IPS-18a (cell line): ENCODE data around the gene RIPK3.

Experiments used
- H3K27ac ChIP-seq: one replicate; pipeline ENCODE4 v1.5.1; 2013; ENCODE audit warnings: low read length
- H3K27me3 ChIP-seq: one replicate; pipeline ENCODE4 v1.6.1; 2013; ENCODE audit warnings: mild to moderate bottlenecking, low read length; ENCODE audit not compliant: control insufficient read depth, insufficient read depth
- H3K36me3 ChIP-seq: one replicate; pipeline ENCODE4 v1.6.1; 2013; ENCODE audit warnings: low read depth, low read length; ENCODE audit not compliant: control insufficient read depth
- H3K4me1 ChIP-seq: one replicate; pipeline ENCODE4 v1.6.1; 2013; ENCODE audit warnings: low read depth, low read length; ENCODE audit not compliant: control insufficient read depth
- H3K4me3 ChIP-seq: one replicate; pipeline ENCODE4 v1.5.1; 2013; ENCODE audit warnings: low read length
- H3K9ac ChIP-seq: one replicate; pipeline ENCODE4 v1.6.1; 2013; ENCODE audit warnings: mild to moderate bottlenecking, low read length, moderate library complexity
- H3K9me3 ChIP-seq: one replicate; pipeline ENCODE4 v1.6.1; 2013; ENCODE audit warnings: low read depth, low read length; ENCODE audit not compliant: control insufficient read depth

The RIPK3 gene

DNA sequence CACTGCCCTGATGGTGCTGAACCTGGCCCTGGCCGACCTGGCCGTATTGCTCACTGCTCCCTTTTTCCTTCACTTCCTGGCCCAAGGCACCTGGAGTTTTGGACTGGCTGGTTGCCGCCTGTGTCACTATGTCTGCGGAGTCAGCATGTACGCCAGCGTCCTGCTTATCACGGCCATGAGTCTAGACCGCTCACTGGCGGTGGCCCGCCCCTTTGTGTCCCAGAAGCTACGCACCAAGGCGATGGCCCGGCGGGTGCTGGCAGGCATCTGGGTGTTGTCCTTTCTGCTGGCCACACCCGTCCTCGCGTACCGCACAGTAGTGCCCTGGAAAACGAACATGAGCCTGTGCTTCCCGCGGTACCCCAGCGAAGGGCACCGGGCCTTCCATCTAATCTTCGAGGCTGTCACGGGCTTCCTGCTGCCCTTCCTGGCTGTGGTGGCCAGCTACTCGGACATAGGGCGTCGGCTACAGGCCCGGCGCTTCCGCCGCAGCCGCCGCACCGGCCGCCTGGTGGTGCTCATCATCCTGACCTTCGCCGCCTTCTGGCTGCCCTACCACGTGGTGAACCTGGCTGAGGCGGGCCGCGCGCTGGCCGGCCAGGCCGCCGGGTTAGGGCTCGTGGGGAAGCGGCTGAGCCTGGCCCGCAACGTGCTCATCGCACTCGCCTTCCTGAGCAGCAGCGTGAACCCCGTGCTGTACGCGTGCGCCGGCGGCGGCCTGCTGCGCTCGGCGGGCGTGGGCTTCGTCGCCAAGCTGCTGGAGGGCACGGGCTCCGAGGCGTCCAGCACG, 23.8 kb downstream of the RIPK3 start:
- Histone ChIP-seq H3K36me3 (peaks cover 3% of the 10 kb centered on the region), H3K9me3 (no peaks in the 10 kb centered on the region), H3K9ac (no peak overlapping the region), H3K27me3 (peaks cover 35% of the 10 kb centered on the region), H3K4me3 (no peak overlapping the region), H3K4me1 (no peaks in the 10 kb centered on the region), H3K27ac (no peak overlapping the region)

DNA sequence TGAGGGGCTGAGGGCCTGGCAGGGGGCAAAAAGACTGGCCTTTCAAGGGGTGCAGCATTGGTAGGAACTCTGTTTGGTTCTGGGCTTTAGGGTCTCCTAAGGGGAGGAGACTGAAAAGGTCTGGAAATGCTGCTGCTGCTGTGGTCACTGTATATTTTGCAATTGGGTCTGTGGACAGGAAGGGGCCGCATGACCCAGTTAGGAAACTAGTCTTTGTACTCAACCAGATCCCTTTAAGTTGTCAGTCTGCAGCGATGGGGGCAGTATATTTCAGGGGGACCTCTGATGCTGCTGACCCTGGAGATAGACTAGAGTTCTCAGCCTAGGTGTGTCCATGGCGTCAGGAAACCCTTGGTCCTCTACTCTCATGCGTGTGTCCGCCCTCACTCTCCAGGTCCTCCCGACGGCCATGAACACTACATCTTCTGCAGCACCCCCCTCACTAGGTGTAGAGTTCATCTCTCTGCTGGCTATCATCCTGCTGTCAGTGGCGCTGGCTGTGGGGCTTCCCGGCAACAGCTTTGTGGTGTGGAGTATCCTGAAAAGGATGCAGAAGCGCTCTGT, 24.5 kb downstream of the RIPK3 start:
- no peak overlapping the region for H3K4me3 ChIP-seq
- no peaks in the 10 kb centered on the region for H3K4me1 ChIP-seq
- peaks cover 3% of the 10 kb centered on the region for H3K36me3 ChIP-seq
- peaks cover 34% of the 10 kb centered on the region for H3K27me3 ChIP-seq
- H3K9ac ChIP-seq: no peak overlapping the region
- no peaks in the 10 kb centered on the region for H3K9me3 ChIP-seq
- no peak overlapping the region for H3K27ac ChIP-seq

DNA sequence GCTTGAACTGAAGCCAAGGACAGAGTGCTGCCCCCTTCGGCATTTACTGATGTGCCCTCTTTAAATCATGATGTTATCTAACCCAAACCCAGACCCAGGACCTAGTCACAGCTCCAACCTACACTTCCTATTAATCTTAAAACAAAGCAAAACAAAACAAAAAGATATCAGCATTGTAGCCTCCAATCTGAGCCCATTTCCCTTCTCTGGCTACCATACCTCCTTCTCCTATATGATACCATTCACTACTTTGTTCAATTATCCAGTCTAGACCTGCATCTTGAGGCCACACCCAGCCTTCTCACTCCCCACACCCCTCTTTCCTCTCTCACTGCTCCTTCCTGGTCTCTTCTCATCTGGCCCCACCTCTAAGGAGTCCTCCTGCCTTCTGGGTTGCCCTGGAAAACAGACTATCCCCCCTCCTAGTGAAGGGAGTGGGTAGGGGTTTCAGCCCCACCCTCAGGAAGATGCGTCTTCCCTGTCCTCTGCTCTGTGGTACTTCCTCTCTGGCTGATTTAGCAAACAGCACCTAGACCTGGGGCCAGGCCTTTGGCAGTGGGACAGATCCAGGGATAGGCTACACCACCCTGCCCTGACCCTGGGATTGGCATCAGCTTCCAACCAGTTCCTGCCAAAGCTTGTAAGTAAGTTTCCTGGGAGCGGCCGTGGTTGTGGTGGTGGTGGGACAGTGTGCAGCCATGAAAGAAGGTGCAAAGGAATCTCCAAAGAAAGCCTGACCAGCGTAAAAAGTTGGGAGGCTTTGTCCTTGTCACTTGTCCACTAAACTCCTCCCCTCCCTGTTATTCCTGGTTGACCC, 25.2 kb downstream of the RIPK3 start:
- H3K27me3 ChIP-seq: peaks cover 26% of the 10 kb centered on the region
- H3K36me3 ChIP-seq: peaks cover 3% of the 10 kb centered on the region
- no peak overlapping the region for H3K9ac ChIP-seq
- no peaks in the 10 kb centered on the region for H3K9me3 ChIP-seq
- H3K4me1 ChIP-seq: no peaks in the 10 kb centered on the region
- no peak overlapping the region for H3K4me3 ChIP-seq
- no peak overlapping the region for H3K27ac ChIP-seq

DNA sequence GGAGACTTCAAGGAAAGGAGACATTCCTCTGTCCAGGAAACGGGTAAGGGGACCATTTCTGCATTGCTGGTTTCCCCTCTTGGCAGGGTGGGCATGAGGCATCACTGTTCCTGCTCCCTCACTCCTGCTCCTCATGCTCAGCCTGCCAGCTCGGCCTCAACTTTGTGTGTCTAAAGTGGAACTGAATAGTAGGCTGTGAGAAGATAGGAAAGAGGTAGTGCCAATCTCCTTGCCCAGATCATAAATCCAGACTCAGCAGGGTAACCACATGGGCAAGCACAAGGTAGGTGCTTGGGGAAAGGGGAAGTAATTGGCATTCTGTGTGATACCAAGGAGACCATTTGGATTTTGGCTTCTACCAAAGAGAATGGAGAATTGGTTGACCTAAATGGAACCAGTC, 25.9 kb downstream of the RIPK3 start:
- no peak overlapping the region for H3K27ac ChIP-seq
- peaks cover 3% of the 10 kb centered on the region for H3K36me3 ChIP-seq
- no peaks in the 10 kb centered on the region for H3K4me1 ChIP-seq
- H3K9me3 ChIP-seq: no peaks in the 10 kb centered on the region
- no peak overlapping the region for H3K9ac ChIP-seq
- no peak overlapping the region for H3K4me3 ChIP-seq
- H3K27me3 ChIP-seq: peaks cover 20% of the 10 kb centered on the region

DNA sequence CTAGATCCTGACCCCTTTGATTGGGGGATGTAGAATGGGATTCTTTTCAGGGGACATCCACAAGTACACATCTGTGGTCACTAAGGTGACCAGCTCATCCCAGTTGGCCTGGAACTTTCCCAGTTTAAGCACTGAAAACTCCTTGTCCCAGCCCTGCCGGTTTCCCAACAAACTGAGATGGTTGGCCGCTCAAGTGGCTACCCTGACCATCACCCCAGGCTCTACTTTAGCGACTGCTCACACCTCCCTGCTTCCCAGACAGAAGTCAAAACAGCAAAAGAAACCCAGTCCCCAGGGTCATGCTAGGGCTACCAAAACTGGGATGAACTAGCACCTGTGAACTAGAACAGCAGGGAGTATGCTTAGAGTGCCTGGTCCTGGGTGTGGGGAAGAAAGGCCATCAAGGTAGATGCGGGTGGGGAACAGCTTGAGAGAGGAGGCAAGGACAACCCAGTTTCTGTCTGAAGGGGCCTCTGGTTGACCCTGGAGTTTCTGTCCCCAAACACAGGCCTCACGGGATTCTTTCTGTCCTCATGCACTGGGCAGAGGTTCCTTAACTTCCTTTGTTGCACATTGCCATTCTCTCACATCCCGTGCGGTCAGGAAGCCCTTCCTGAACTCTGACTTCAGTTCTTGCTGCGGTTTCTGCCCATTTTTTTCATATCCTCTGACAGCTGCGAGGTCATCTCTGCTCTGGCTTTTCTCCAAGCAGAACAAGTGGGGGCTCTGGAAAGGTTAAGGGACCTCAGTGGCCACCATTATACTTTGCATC, 26.9 kb downstream of the RIPK3 start:
- no peak overlapping the region for H3K9ac ChIP-seq
- no peak overlapping the region for H3K4me3 ChIP-seq
- no peaks in the 10 kb centered on the region for H3K4me1 ChIP-seq
- H3K27ac ChIP-seq: no peak overlapping the region
- H3K9me3 ChIP-seq: no peaks in the 10 kb centered on the region
- H3K36me3 ChIP-seq: peaks cover 3% of the 10 kb centered on the region
- H3K27me3 ChIP-seq: peaks cover 12% of the 10 kb centered on the region

DNA sequence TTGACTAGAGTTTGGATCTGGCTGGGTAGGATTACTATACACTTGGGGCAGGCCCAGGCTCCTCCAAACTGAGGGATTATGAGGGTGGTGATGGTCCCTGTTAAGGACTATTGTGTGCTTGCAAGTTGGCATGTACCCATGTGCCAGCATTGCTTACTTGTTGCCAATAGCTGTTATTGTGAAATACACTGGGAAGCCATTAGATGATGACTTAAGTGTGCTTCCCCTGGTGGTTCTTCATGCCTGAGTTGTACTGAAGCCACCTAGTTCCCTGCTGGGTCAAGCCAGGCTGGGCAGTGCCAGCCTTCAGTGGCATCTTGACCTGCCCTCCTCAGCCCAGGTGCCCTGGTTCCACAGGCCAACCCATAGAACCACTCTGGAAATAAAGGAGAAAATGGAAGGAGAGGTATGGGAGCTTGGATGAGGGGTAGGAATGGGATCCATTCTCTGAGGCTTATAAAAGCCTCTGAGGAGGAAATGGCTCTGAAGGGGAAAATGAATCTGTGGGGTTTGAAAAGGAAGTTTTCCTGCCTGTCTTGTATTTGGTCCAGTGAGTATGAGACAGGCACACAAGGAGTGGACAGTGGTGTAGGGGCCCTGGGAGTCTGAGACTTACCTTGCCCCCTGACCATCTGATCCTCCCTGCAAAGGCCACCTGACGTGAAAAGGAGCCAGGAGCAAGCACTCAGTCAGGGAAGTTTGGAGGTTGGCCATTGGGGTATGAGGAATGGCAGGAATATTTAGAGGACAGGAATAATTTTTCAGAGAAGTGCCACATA, 27.8 kb downstream of the RIPK3 start:
- Histone ChIP-seq H3K36me3 (peaks cover 4% of the 10 kb centered on the region), H3K9me3 (no peaks in the 10 kb centered on the region), H3K27ac (no peak overlapping the region), H3K4me3 (no peak overlapping the region), H3K27me3 (peaks cover 3% of the 10 kb centered on the region), H3K4me1 (no peaks in the 10 kb centered on the region), H3K9ac (no peak overlapping the region)

DNA sequence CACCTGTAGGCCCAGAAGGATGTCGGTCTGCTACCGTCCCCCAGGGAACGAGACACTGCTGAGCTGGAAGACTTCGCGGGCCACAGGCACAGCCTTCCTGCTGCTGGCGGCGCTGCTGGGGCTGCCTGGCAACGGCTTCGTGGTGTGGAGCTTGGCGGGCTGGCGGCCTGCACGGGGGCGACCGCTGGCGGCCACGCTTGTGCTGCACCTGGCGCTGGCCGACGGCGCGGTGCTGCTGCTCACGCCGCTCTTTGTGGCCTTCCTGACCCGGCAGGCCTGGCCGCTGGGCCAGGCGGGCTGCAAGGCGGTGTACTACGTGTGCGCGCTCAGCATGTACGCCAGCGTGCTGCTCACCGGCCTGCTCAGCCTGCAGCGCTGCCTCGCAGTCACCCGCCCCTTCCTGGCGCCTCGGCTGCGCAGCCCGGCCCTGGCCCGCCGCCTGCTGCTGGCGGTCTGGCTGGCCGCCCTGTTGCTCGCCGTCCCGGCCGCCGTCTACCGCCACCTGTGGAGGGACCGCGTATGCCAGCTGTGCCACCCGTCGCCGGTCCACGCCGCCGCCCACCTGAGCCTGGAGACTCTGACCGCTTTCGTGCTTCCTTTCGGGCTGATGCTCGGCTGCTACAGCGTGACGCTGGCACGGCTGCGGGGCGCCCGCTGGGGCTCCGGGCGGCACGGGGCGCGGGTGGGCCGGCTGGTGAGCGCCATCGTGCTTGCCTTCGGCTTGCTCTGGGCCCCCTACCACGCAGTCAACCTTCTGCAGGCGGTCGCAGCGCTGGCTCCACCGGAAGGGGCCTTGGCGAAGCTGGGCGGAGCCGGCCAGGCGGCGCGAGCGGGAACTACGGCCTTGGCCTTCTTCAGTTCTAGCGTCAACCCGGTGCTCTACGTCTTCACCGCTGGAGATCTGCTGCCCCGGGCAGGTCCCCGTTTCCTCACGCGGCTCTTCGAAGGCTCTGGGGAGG, 28.9 kb downstream of the RIPK3 start, which contains the start of gene LTB4R:
TSS of gene LTB4R (plus strand) at position 857 of the 959 bp plus-strand sequence. CDS start 4,150 bp downstream, outside the sequence.
- Histone ChIP-seq H3K9me3 (no peaks in the 10 kb centered on the region), H3K27ac (no peak within 1 kb of the TSS), H3K36me3 (peaks cover 15% of the 10 kb centered on the region), H3K27me3 (no peaks in the 10 kb centered on the region), H3K4me3 (no peak within 1 kb of the TSS), H3K4me1 (no peaks in the 10 kb centered on the region), H3K9ac (no peak within 1 kb of the TSS)

DNA sequence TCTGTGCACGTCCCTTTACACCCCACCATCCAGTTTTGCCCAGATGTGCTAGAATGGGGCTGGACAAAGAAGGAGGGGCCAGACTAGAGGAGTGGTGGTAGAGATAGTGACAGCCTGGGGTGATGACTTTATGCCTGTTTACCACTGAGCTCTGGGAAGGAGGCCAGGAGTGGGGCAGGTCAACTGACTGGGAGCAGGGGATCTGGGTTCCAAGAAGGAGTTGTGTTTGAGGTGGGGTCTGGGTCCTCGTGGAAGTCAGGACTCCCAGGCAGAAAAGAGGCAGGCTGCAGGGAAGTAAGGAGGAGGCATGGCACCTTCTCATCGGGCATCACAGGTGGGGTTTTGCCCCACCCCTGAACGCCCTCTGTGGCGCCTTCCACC, 29.5 kb downstream of the RIPK3 start:
- Histone ChIP-seq H3K9ac (no peak overlapping the region), H3K4me3 (no peak overlapping the region)

DNA sequence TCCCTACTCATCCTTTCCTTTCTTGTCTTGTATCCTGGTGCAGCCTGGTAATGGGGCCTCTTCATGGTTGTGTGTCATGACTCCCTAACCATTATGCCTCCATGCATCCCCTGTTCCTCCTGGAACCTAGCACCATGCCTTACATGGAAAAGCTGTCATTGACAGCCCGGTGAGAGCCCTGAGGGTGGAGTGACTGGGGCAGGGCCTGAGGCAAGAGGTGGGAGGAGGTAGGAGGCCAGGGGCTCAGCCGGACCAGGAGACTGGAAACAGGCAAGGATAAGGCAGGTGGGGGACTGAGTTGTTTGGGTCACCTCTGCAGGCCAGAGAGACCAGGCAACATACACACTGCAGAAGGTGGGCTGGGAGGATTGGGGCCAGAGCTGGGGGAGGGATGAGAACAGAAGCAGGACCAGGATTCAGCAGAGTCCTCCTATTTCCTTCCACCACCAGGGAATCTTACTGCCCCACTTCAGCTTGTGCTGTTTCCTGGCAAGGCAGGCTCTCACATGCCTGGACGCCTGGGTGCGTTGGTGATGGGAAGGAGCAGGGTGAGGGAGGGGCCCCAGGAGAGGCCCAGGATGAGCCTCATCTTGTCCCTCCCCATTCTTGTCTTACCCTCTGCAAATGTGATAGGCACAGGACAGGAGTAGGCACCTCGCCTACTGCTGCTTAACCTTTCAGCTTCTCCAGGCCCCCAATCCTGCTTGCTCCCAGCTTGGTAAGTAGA, 30.1 kb downstream of the RIPK3 start, which contains the start of gene LTB4R2:
TSS of gene LTB4R2 (plus strand) at position 603 of the 727 bp plus-strand sequence. CDS start 525 bp downstream, outside the sequence.
- no peaks in the 10 kb centered on the region for H3K27me3 ChIP-seq
- no peak within 1 kb of the TSS for H3K9ac ChIP-seq
- H3K4me3 ChIP-seq: no peak within 1 kb of the TSS
- H3K36me3 ChIP-seq: peaks cover 25% of the 10 kb centered on the region
- no peak within 1 kb of the TSS for H3K27ac ChIP-seq
- H3K4me1 ChIP-seq: no peaks in the 10 kb centered on the region
- no peaks in the 10 kb centered on the region for H3K9me3 ChIP-seq

More for the DNA sequence above, 29.5 kb downstream of the RIPK3 start:
- Histone ChIP-seq H3K9me3 (no peaks in the 10 kb centered on the region), H3K27me3 (no peaks in the 10 kb centered on the region), H3K36me3 (peaks cover 21% of the 10 kb centered on the region), H3K4me1 (no peaks in the 10 kb centered on the region), H3K27ac (no peak overlapping the region)
